Heart right ventricle (tissue), 16 donors: ENCODE measurements around the gene SLC16A6. TPM values are rescaled to one million over a fixed set of nuclear protein-coding genes. Genes with fewer than 3 reads are reported as not detected.
A peak's percentile ranks its signal among the peaks of the same experiment; 100 is the strongest.

Experiments used
- ATAC-seq, 8 donors: fragments of 200-7000 bp; cut with Tn5 transposase; one replicate each; pipeline ENCODE4 v1.9.1; 2020; ENCODE audit warnings: mild to moderate bottlenecking in 8 of 8, moderate library complexity in 8 of 8, moderate number of reproducible peaks in 1 of 8
- DNase-seq, 2 donors: peaks; one replicate each; pipeline ENCODE4 v3.0.0-alpha.2; 2020
- H3K27ac ChIP-seq, 10 donors: fragments of 200-600 bp; sonication (generic) in 2 of 10; one replicate each; pipeline versions ENCODE4 v1.5.0 to v1.8.0; 2020 to 2022; ENCODE audit warnings: mild to moderate bottlenecking in 3 of 10
- H3K27me3 ChIP-seq, 7 donors: fragments of 200-600 bp; one replicate each; pipeline ENCODE4 v1.8.0; 2021 to 2022; ENCODE audit warnings: mild to moderate bottlenecking in 2 of 7
- H3K36me3 ChIP-seq, 9 donors: fragments of 200-600 bp; sonication (generic) in 1 of 9; one replicate each; pipeline versions ENCODE4 v1.5.0 to v1.8.0; 2020 to 2022; ENCODE audit warnings: mild to moderate bottlenecking in 2 of 9
- H3K4me1 ChIP-seq, 9 donors: fragments of 200-600 bp; sonication (generic) in 1 of 9; one replicate each; pipeline versions ENCODE4 v1.5.0 to v1.8.0; 2020 to 2022; ENCODE audit warnings: mild to moderate bottlenecking in 4 of 9
- H3K4me3 ChIP-seq, 10 donors: fragments of 200-600 bp; sonication (generic) in 2 of 10; one replicate each; pipeline versions ENCODE4 v1.5.0 to v1.8.0; 2020 to 2022; ENCODE audit warnings: mild to moderate bottlenecking in 7 of 10, moderate library complexity in 2 of 10
- H3K9me3 ChIP-seq, 11 donors: fragments of 200-600 bp in 10 of 11; sonication (generic) in 2 of 11; one replicate each; pipeline versions ENCODE4 v1.5.0 to v1.8.0; 2013 to 2022; ENCODE audit warnings: mild to moderate bottlenecking in 2 of 11, control low read depth in 1 of 11, moderate library complexity in 1 of 11
- WGBS, 2 donors: extraction: QIAGEN DNeasy Blood & Tissue Kit; methylation state at CpG; one replicate each; pipeline ENCODE4 v1.1.7; 2013; ENCODE audit warnings: inconsistent platforms in 1 of 2; 5-methylcytosine and 5-hydroxymethylcytosine counted together
- intact Hi-C, 10 donors: fragments of 100-400 bp; cut with DNase I; formaldehyde crosslinking; loops; one replicate each; pipeline versions ENCODE4 v1.11.1 to v1.14.2; 2022
- polyA plus RNA-seq, 2 donors: library from polyadenylated mRNA; stranded (reverse); fragments of 200-250 nt; gene quantifications; one replicate each; pipeline ENCODE4 v1.2.3, GENCODE V29; 2013
- total RNA-seq, 10 donors: library from RNA; stranded (reverse); fragmentation: NEBNext Ultra II Directional in 3 of 10; extraction: Animal tissue kit (Norgen Biotek cat#: 25700) in 3 of 10; gene quantifications; one replicate each; pipeline versions ENCODE4 v1.2.1 to v1.2.4, GENCODE V29; 2021 to 2023
- TF ChIP-seq, protein P1 (sequence below), 9 donors: fragments of 200-600 bp; sonication (generic) in 2 of 9; IDR thresholded peaks; one replicate each; pipeline versions ENCODE4 v1.5.0 to v1.8.0; 2021 to 2022; ENCODE audit warnings: antibody characterized with exemption in 9 of 9, mild to moderate bottlenecking in 5 of 9, moderate library complexity in 1 of 9
- donor health status: Arrhythmogenic right ventricular cardiomyopathy.
- donor health status: ischemic (EF 13 %, LVEDD 7.1; RV severe dilation, severe dysfunction).
- donor health status: healthy with polysubstance abuse.
- donor health status: DM: no; HTN: yes; CAD: no.
- donor health status: DM: no; HTN: no; CAD: no.
- donor health status: ischemic (EF 25% LVEDD 6.9; RV normal size, moderate dysfunction).
- donor health status: ischemic (EF 25% LVEDD 5.7; RV mildly dilated, moderate dysfunction).
- donor health status: healthy.
- donor health status: DM: yes; HTN: yes; CAD: no.
- donor health status: Ischemic cardiomyopathy.
- donor health status: ischemic (EF 35%, LVEDD 5.7; RV mildly dilated, moderate dysfunction).
- donor health status: nonischemic (EF 11% LVEDD 7.7; RV severe dilation, severe dysfunction).
- donor health status: DM: yes; HTN: yes; CAD: no.
- donor health status: PGD.
- donor health status: ischemic (EF 29% LVEDD 5.4; RV normal size, mild dysfunction).
- donor health status: nonischemic (EF 23%, LVEDD 6.1; RV moderate dilation, normal function).

The SLC16A6 gene
- total and polyA plus RNA-seq, 12 donors: 0.14 to 1.9 (median 0.59) TPM; not detected in 1

DNA sequence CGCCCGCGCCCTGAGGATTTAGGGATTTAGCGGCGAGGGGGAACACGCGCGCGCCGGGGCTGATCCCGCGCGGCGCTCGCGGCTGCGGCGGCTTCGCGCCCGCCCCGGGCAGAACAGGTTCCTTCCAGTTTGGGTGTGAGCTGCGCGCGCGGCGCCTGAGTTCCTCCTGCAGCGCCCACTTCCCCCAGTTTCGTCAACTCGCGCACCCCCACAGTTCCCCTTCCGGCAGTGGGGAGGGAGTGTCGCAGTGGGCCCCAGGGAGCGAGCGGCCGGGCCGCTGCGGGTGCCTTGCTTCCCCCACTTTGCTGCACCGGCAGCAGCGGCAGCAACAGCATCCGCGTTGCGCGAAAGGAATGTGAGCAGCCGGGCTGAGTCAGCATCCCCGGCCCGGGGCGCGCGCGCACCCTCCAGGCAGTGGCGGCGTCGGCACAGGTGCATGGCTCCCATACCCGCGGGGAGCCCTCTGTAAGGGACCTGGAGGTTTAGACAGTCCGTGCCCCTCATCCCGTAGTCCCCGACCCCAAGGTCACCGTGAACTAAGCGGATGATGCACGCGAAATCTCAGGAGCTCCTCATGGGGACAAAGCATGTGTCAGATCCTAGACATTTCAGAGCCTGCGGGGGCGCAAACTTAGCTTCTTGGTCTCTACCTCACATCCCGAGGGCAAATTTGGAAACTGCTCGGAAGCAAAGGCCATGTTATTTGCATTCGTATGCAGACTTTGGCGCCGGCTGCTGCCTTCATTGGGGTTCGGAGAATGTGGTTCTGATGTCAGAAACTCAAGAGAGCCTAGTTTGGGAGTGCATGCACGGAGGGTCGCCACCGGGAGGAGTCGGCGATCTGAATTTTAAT, 1.1 kb upstream of the SLC16A6 start:
- no peaks in the 10 kb centered on the region for H3K36me3 ChIP-seq
- H3K27me3 ChIP-seq: peaks cover 0 to 34% (median 14%) of the 10 kb centered on the region in 7 donors
- peak; percentile 72 to 85 (median 81) for ATAC-seq
- H3K4me3 ChIP-seq: peak overlapping the region; percentile 44 to 85 (median 72)
- H3K9me3 ChIP-seq: no peaks in the 10 kb centered on the region
- 1% methylated on average over 76 of the region's 76 CpGs for WGBS, 2 donors
- peak; percentile 75 to 77 for DNase-seq
- TF ChIP-seq, protein P1, sequence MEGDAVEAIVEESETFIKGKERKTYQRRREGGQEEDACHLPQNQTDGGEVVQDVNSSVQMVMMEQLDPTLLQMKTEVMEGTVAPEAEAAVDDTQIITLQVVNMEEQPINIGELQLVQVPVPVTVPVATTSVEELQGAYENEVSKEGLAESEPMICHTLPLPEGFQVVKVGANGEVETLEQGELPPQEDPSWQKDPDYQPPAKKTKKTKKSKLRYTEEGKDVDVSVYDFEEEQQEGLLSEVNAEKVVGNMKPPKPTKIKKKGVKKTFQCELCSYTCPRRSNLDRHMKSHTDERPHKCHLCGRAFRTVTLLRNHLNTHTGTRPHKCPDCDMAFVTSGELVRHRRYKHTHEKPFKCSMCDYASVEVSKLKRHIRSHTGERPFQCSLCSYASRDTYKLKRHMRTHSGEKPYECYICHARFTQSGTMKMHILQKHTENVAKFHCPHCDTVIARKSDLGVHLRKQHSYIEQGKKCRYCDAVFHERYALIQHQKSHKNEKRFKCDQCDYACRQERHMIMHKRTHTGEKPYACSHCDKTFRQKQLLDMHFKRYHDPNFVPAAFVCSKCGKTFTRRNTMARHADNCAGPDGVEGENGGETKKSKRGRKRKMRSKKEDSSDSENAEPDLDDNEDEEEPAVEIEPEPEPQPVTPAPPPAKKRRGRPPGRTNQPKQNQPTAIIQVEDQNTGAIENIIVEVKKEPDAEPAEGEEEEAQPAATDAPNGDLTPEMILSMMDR (IDR thresholded peaks at IDR 0.05): peak in 2 of 9 donors; percentile 6 to 8
- intact Hi-C loops: loop anchor here in 3 of 10 donors (5.0 to 10.0 kb wide), 3 partner anchors 85 to 103 kb away; no protein-coding TSS in a partner anchor
- H3K4me1 ChIP-seq: peaks cover 4 to 67% (median 20%) of the 10 kb centered on the region in 9 donors
- peak overlapping the region in 9 of 10 donors; percentile 34 to 98 (median 81) for H3K27ac ChIP-seq

GRCh38 chr17:68290268-68290954, 516 bp downstream of the SLC16A6 start:
- Histone ChIP-seq H3K4me3 (peak overlapping the region in 9 of 10 donors; percentile 44 to 85 (median 72)), H3K4me1 (peaks cover 4 to 51% (median 20%) of the 10 kb centered on the region in 9 donors), H3K36me3 (no peaks in the 10 kb centered on the region), H3K9me3 (no peaks in the 10 kb centered on the region), H3K27ac (peak overlapping the region in 7 of 10 donors; percentile 68 to 98 (median 82)), H3K27me3 (peaks cover 0 to 26% (median 14%) of the 10 kb centered on the region in 7 donors)
- WGBS, 2 donors: 2 to 3% methylated on average over 50 of the region's 50 CpGs
- DNase-seq (peak; percentile 14 to 34), ATAC-seq (peak in 5 of 8 donors; percentile 13 to 27 (median 16))
- TF ChIP-seq, protein P1 (IDR thresholded peaks at IDR 0.05): no peak
- intact Hi-C loops: loop anchor here in 3 of 10 donors (5.0 to 10.0 kb wide), 3 partner anchors 87 to 104 kb away; no protein-coding TSS in a partner anchor

- Histone ChIP-seq H3K27ac (peak overlapping the region in 4 of 10 donors; percentile 68 to 98 (median 83)), H3K4me3 (peak overlapping the region in 6 of 10 donors; percentile 70 to 85 (median 72)), H3K27me3 (peaks cover 0 to 26% (median 14%) of the 10 kb centered on the region in 7 donors), H3K36me3 (no peaks in the 10 kb centered on the region), H3K9me3 (no peaks in the 10 kb centered on the region), H3K4me1 (peaks cover 4 to 51% (median 20%) of the 10 kb centered on the region in 9 donors)
- TF ChIP-seq, protein P1 (IDR thresholded peaks at IDR 0.05): no peak
- no peak for DNase-seq
- no peak for ATAC-seq
- WGBS, 2 donors: 38 to 44% methylated on average over 9 of the region's 9 CpGs
- intact Hi-C loops: loop anchor here in 3 of 10 donors (5.0 to 10.0 kb wide), 3 partner anchors 87 to 105 kb away; no protein-coding TSS in a partner anchor
These were observed 1.0 kb downstream of the SLC16A6 start for GRCh38 chr17:68289936-68290267.

- intact Hi-C loops: no loop called here
- Histone ChIP-seq H3K9me3 (no peaks in the 10 kb centered on the region), H3K36me3 (no peaks in the 10 kb centered on the region), H3K4me1 (peaks cover 4 to 51% (median 20%) of the 10 kb centered on the region in 9 donors), H3K4me3 (peak overlapping the region in 2 of 10 donors; percentile 70 to 78), H3K27me3 (peaks cover 0 to 24% (median 14%) of the 10 kb centered on the region in 7 donors), H3K27ac (peak overlapping the region in 3 of 10 donors; percentile 4 to 98 (median 85))
- DNase-seq (no peak), ATAC-seq (no peak)
- WGBS, 2 donors: 85 to 87% methylated on average over 7 of the region's 7 CpGs
- TF ChIP-seq, protein P1 (IDR thresholded peaks at IDR 0.05): no peak
These were observed 1.5 kb downstream of the SLC16A6 start for GRCh38 chr17:68289473-68289872.
